Prostate gland (tissue), 2 donors: ENCODE results near the gene EPAS1. TPM values are rescaled to one million over a fixed set of nuclear protein-coding genes. Genes with fewer than 3 reads are reported as not detected.
"Not testable (repeated sequence)": the region's sequence is repeated elsewhere in the genome, so short reads cannot be mapped to it uniquely, and the experiment has no call there.

Experiments
- DNase-seq: peaks from one replicate; pipeline ENCODE4 v3.0.0-alpha.2; 2019; ENCODE audit warnings: low spot score
- H3K27ac ChIP-seq, 2 donors: fragments of 200-600 bp; sonication (generic); 2 replicates each; pipeline ENCODE4 v1.5.1; 2017 to 2019
- H3K27me3 ChIP-seq: fragments of 200-600 bp; sonication (generic); replicated peaks from 2 replicates; pipeline ENCODE4 v1.5.1; 2019; ENCODE audit not compliant: insufficient read depth
- H3K36me3 ChIP-seq, 2 donors: fragments of 200-600 bp; sonication (generic); 1 replicate in 1 of 2; 2 replicates in 1 of 2; pipeline versions ENCODE4 v1.5.1 to v1.8.1; 2017 to 2019
- H3K4me1 ChIP-seq: fragments of 200-600 bp; sonication (generic); replicated peaks from 2 replicates; pipeline ENCODE4 v1.5.1; 2019
- H3K4me3 ChIP-seq, 2 donors: fragments of 200-600 bp; sonication (generic); 2 replicates each; pipeline ENCODE4 v1.5.1; 2017 to 2019
- H3K9me3 ChIP-seq: fragments of 200-600 bp; sonication (generic); 2 replicates; pipeline ENCODE4 v1.5.1; 2017
- CTCF ChIP-seq, 4 experiments: fragments of 200-600 bp in 2 of 4; fragments of 450-650 bp in 2 of 4; sonication (generic) in 2 of 4; IDR thresholded peaks; 1 replicate in 3 of 4; 2 replicates in 1 of 4; pipeline ENCODE4 v1.5.1; 2016 to 2019; ENCODE audit warnings: antibody characterized with exemption in 4 of 4, mild to moderate bottlenecking in 2 of 4, moderate library complexity in 2 of 4
- POLR2A ChIP-seq: fragments of 450-650 bp; IDR thresholded peaks from one replicate; pipeline ENCODE4 v1.6.1; 2016; ENCODE audit warnings: antibody characterized with exemption, mild to moderate bottlenecking
- POLR2AphosphoS5 ChIP-seq: sonication (generic); formaldehyde crosslinking; IDR thresholded peaks from one replicate; pipeline ENCODE4 v1.6.1; 2017; ENCODE audit warnings: antibody characterized with exemption
- WGBS: methylation state at CpG from one replicate; pipeline ENCODE4 v1.1.5; 2018; 5-methylcytosine and 5-hydroxymethylcytosine counted together
- intact Hi-C: fragments of 100-400 bp; cut with DNase I; formaldehyde crosslinking; loops from one replicate; pipeline ENCODE4 v1.14.2; 2022
- total RNA-seq, 2 donors: library from RNA; depleted of rRNA; stranded (reverse); fragments of >200 nt; gene quantifications; one replicate each; pipeline ENCODE4 v1.1.0, GENCODE V29; 2016

The EPAS1 gene
- total RNA-seq, 2 donors from 2014 or later: 109 to 356 TPM

GRCh38 chr2:46394649-46395510 lies 97.7 kb downstream of the EPAS1 start:
- DNase-seq: no peak
- Histone ChIP-seq H3K9me3 (no peaks in the 10 kb centered on the region), H3K4me1 (no peaks in the 10 kb centered on the region), H3K27me3 (no peaks in the 10 kb centered on the region), H3K4me3 (no peak overlapping the region), H3K36me3 (no peaks in the 10 kb centered on the region), H3K27ac (no peak overlapping the region)
- TF ChIP-seq POLR2A: no peak
- no peak for TF ChIP-seq POLR2AphosphoS5
- no peak for TF ChIP-seq CTCF (IDR thresholded peaks at IDR 0.05)
- intact Hi-C loops: no loop called here
- 57% methylated on average over 9 of the region's 9 CpGs for WGBS

GRCh38 chr2:46395730-46396129 lies 98.5 kb downstream of the EPAS1 start:
- H3K36me3 ChIP-seq, intact Hi-C loops, H3K4me3 ChIP-seq, H3K9me3 ChIP-seq, H3K27ac ChIP-seq, H3K27me3 ChIP-seq, DNase-seq, H3K4me1 ChIP-seq: not testable (repeated sequence)
- 100% methylated on average over 1 of the region's 1 CpG for WGBS

GRCh38 chr2:46400016-46400415 lies 102.8 kb downstream of the EPAS1 start:
- intact Hi-C loops: no loop called here
- Histone ChIP-seq H3K27me3 (no peaks in the 10 kb centered on the region), H3K4me1 (no peaks in the 10 kb centered on the region), H3K4me3 (no peak overlapping the region), H3K27ac (no peak overlapping the region), H3K9me3 (no peaks in the 10 kb centered on the region), H3K36me3 (no peaks in the 10 kb centered on the region)
- no peak for DNase-seq
- 27% methylated on average over 1 of the region's 1 CpG for WGBS
- no peak for TF ChIP-seq CTCF (IDR thresholded peaks at IDR 0.05)
- no peak for TF ChIP-seq POLR2AphosphoS5
- no peak for TF ChIP-seq POLR2A

GRCh38 chr2:46402874-46403273 lies 105.7 kb downstream of the EPAS1 start:
- 96% methylated on average over 6 of the region's 6 CpGs for WGBS
- H3K27me3 ChIP-seq: no peaks in the 10 kb centered on the region
- no peak overlapping the region for H3K4me3 ChIP-seq
- no peak for DNase-seq
- intact Hi-C loops: no loop called here
- H3K27ac ChIP-seq: no peak overlapping the region
- no peak for TF ChIP-seq POLR2A
- TF ChIP-seq CTCF (IDR thresholded peaks at IDR 0.05): no peak
- TF ChIP-seq POLR2AphosphoS5: no peak
- no peaks in the 10 kb centered on the region for H3K4me1 ChIP-seq
- no peaks in the 10 kb centered on the region for H3K9me3 ChIP-seq
- no peaks in the 10 kb centered on the region for H3K36me3 ChIP-seq

- H3K27ac ChIP-seq: no peak overlapping the region
- intact Hi-C loops: no loop called here
- no peak overlapping the region for H3K4me3 ChIP-seq
- 92% methylated on average over 8 of the region's 8 CpGs for WGBS
- TF ChIP-seq POLR2AphosphoS5 (no peak), POLR2A (no peak), CTCF (IDR thresholded peaks at IDR 0.05) (no peak)
- DNase-seq: no peak
- H3K4me1 ChIP-seq: peaks cover 6% of the 10 kb centered on the region
- no peaks in the 10 kb centered on the region for H3K9me3 ChIP-seq
- H3K36me3 ChIP-seq: no peaks in the 10 kb centered on the region
- no peaks in the 10 kb centered on the region for H3K27me3 ChIP-seq
These were observed 107.1 kb downstream of the EPAS1 start for GRCh38 chr2:46404181-46404759.
